GM21423 (cell line): ENCODE results near the gene CDK11A.
"Not testable (repeated sequence)": the region's sequence is repeated elsewhere in the genome, so short reads cannot be mapped to it uniquely, and the experiment has no call there.

Experiments
- ATAC-seq: cut with Tn5 transposase; IDR thresholded peaks from one replicate; pipeline ENCODE4 v1.9.1; 2021; ENCODE audit warnings: mild to moderate bottlenecking, moderate library complexity; ENCODE audit not compliant: unreplicated experiment

CDK11A gene

DNA sequence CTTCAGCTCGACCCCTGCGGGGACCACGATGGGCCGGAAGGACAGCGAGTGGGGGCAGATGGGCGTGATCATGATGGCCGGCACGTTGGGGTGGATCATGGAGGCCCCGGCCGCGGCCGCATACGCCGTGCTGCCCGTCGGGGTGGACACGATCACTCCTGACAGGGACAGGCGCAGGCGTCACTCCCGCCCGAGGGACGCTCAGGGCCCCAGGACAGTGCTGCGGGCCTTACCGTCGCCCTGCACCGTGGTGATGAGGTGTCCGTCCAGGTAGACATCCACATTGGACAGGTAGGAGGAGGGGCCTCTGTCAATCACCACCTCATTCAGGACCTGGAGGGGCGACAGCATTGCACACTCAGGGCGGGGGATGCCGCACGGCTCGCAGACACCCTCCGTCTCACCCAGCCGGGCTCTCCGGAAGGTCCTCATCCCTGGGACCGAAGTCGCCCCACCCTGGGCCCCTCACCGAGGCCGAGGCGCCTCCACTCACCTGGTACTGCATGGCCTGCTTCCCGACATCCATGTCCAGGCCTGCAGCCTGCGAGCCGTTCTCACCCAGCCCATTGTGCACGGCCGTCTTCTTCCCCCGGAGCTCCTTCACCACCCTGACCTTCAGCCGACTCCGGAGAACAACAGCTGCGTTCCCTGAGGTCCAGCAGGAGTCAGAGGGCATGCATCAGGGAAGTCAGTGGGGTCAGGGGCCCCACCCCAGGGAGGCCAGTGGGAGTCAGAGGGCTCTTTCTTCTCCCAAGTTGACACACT is 30.1 kb upstream of the CDK11A start:
- no peak for ATAC-seq

DNA sequence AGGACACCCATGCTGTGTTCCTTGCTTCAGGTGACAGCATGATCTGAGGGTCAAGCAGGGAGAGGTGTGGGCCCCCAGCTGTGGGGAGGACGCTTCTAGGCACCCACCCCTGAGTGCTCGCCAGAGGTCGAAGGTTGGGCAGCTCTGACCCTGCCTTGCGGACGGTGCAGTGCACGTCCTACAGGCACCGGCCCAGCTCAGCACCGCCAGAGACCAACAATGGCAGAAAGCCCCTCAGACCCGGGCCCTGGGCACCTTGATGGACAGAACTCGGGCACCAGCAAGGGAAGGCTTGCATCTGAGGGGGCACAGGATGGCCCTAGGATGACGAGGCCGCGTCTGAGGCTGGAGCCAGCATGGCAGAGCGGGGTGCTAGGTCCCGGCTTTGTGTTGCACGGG is 29.4 kb upstream of the CDK11A start:
- ATAC-seq = no peak

DNA sequence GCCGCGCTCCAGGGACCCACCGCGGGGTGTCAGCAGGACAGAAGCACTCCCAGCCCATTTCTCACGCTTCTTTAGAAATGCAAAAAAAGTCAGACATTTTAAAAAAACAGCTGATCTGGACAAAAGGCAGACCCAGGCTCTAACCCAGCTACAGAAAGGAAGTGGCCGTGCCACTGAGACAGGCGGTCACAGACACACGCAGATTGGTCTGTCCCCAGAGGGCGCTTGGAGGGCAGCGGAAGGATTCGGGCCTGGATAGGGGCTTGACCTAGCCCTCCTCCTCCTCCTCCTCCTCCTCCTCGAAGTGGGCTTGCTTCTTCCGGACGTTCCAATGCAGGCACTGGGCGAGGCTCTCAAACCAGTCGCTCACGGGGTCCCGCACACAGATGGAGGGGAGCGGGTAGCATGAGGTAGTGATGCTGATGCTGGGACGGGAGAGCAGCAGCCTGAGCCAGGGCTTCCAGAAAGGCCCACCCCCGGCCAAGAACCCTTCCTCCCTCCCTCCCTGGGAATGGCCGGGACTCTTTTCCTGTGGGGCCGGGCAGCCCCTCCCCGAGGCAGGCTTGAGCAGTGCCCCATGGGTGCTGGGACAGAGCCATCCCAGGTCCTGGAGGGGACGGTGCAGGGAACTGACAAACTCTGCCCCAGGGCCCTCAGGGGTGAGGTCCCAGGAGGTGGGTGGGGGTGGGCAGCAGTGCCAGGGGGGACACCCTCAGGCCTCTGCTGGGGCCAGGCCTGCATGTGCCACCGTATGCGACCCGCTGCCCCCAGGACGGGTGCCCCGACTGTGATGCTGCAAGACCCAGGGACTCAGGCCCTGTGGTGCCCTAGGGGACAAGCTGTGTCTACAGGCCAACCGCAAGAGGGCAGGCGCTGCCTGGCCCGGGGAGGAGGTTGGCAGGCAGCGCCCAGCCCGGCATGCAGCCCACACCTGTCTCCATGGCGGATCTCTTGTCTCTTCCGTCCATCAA is 28.8 kb upstream of the CDK11A start:
- ATAC-seq = no peak

GRCh38 chr1:1752190-1752589 is 28.0 kb upstream of the CDK11A start:
- ATAC-seq = no peak

- not testable (repeated sequence) for ATAC-seq
These were observed 25.8 kb upstream of the CDK11A start for GRCh38 chr1:1749941-1750340.

GRCh38 chr1:1748686-1749321 is 24.6 kb upstream of the CDK11A start:
- no peak for ATAC-seq

GRCh38 chr1:1746566-1746909 is 22.4 kb upstream of the CDK11A start:
- ATAC-seq = peak; percentile 87

DNA sequence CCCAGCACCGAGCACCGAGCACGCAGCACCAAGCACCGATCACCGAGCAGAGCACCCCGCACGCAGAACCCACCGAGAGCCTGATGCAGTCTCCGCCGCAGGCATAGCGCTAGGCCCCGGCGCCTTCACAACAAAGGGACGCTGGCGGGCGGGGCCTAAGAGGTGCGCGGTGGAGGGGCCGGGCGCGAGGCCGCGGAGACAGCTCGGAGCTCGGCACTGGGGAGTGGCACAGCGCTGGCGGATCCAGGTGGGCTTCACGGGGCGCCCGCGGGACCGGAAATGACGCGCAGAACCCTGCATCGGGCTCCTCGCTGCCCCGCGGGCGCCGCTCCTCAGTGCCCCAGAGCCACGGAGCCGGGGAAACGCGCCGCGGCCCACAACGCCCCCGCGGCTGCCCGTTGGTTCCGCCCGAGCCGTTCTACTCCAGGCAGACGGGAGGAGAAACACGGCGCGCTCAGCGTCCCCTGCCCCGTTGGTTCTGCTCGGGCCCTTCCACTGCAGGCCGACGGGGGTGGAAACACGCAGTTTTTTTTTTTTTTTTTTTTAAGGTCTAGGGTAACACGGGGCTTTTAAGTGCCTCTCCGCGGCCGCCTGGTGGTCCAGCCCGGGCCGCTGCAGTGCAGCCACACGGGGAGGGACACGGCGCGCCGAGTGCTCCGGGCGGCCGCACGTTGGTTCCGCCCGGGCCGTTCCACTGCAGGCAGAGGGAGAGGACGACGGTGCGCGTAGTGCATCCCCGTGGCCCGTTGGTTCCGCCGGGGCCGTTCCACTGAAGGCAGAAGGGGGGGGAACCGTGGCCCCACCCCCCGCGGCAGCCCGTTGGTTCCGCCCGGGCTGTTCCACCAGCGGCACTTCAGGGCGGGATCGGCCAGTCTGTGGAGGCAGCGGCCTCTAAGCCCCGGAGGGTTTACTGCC is 21.8 kb upstream of the CDK11A start:
- ATAC-seq = peak; percentile 62

GRCh38 chr1:1742529-1742928 is 18.4 kb upstream of the CDK11A start:
- ATAC-seq = not testable (repeated sequence)

DNA sequence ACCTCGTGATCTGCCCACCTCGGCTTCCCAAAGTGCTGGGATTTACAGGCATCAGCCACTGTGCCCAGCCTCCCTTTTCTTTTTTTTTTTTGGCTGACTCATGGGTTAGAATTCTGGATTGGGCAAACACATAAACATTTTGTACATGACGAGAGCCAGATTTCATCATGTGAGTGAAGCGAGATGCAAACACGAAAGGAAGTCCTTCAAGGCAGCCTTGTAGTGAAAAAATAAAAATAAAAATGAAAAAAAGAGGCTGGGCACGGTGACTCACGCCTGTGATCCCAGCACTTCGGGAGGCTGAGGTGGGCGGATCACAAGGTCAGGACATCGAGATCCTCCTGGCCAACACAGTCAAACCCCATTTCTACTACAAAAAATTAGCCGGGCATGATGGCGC is 16.9 kb upstream of the CDK11A start:
- not testable (repeated sequence) for ATAC-seq

- not testable (repeated sequence) for ATAC-seq
These were observed 14.7 kb upstream of the CDK11A start for GRCh38 chr1:1738799-1739337.

- not testable (repeated sequence) for ATAC-seq
These were observed 13.8 kb upstream of the CDK11A start for GRCh38 chr1:1737675-1738590.

GRCh38 chr1:1732381-1732780 is 8.2 kb upstream of the CDK11A start:
- ATAC-seq = no peak

DNA sequence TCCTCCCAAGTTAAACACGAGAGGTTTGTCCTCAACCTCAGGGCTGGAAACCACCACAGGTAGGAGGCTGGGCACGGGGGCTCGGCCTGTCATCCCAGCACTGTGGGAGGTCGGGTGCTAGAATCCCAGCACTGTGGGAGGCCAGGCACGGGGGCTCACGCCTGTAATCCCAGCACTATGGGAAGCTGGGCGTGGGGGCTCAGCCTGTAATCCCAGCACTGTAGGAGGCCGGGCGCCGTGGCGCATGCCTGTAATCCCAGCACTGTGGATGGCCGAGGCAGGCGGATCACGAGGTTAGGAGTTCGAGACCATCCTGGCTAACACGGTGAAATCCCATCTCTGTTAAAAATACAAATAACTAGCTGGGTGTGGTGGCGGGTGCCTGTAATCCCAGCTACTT is 6.7 kb upstream of the CDK11A start:
- no peak for ATAC-seq

GRCh38 chr1:1730230-1730629 is 6.1 kb upstream of the CDK11A start:
- ATAC-seq = not testable (repeated sequence)

- not testable (repeated sequence) for ATAC-seq
These were observed 5.1 kb upstream of the CDK11A start for GRCh38 chr1:1729116-1729816.

DNA sequence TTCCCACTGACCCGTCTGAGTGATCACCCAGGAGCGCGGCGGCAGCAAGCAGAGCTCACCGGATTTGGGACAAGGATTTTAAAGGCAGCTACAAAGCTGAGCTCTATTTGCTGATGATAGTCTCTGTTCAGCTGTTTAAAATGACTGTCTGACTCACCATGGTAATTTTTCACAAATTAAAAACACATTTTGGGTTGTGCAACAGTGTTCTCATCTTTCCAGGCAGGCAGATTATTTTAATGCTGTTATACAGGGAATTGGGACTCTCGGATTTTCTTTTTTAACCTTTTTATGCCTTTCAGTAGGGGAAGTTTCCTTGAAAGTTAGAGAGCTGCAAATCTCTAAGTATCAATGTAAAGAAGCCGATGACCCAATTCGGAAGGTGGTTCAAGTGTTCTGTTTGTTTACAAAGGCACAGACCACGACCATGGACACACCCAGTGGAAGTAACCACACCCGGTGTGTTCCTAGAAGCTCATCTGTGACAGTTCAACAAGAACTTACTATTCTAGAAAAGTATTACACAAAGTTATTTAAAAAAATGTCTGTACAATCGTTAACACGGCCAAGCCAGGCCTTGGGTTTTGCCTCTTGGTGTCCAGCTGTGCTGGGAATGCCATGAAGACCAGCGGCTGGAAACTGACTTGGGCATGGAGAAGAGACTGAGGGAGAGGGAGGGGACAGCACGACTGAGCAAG is 4.3 kb upstream of the CDK11A start:
- not testable (repeated sequence) for ATAC-seq

GRCh38 chr1:1727131-1727651 is 3.0 kb upstream of the CDK11A start:
- not testable (repeated sequence) for ATAC-seq
